HepG2 (cell line): ENCODE results near the gene CCDC122. TPM values are rescaled to one million over a fixed set of nuclear protein-coding genes. Genes with fewer than 3 reads are reported as not detected.

Source experiments
- ATAC-seq: fragments of 200-7000 bp; cut with Tn5 transposase; 3 replicates; pipeline ENCODE4 v1.9.1; 2020; ENCODE audit warnings: mild to moderate bottlenecking, moderate library complexity
- BruUV-seq: library from RNA; stranded (reverse); fragments of 400-500 nt; replicated peaks from 2 replicates; lab custom pipeline; 2021; lab: Mats Ljungman, UMichigan
- CTCF ChIA-PET: fragments of 300-600 bp; formaldehyde crosslinking; extraction: SDS; loops from one replicate; lab custom pipeline; 2021; ENCODE audit warnings: low total read pairs, inconsistent platforms, low intra/inter-chr PET ratio; lab: Yijun Ruan, JAX
- POLR2A ChIA-PET: fragments of 350-600 bp; sonication (Branson Sonifier 250); formaldehyde crosslinking; loops from one replicate; lab custom pipeline; 2020; ENCODE audit warnings: antibody characterized with exemption, inconsistent platforms; lab: Yijun Ruan, JAX
- DNase-seq: peaks from one replicate; pipeline ENCODE4 v3.0.0-alpha.2; 2015; ENCODE audit warnings: low spot score
- FAIRE-seq: peaks from 3 replicates; lab custom pipeline; 2011; peaks lifted over from hg19 to GRCh38; lab: Jason Lieb, UNC
- H2AFZ ChIP-seq: one replicate; pipeline ENCODE4 v1.6.1; 2011; ENCODE audit warnings: low read length, inconsistent platforms
- H3K27ac ChIP-seq: fragments of 300-600 bp; 3 replicates; pipeline ENCODE4 v1.8.0; 2011; ENCODE audit warnings: mixed run types, mild to moderate bottlenecking, mixed read lengths, low read length, inconsistent platforms; ENCODE audit not compliant: insufficient read depth; ENCODE audit errors: extremely low read length
- H3K27me3 ChIP-seq, 2 experiments: fragments of 200-600 bp in 1 of 2; 2 replicates in 1 of 2; 3 replicates in 1 of 2; pipeline versions ENCODE4 v1.6.0 to v1.8.0; 2011; ENCODE audit warnings: low read length in 2 of 2, mild to moderate bottlenecking in 2 of 2, moderate library complexity in 2 of 2, inconsistent platforms in 1 of 2; ENCODE audit not compliant: insufficient read depth in 2 of 2, control insufficient read depth in 1 of 2
- H3K36me3 ChIP-seq, 2 experiments: fragments of 200-600 bp in 1 of 2; replicated peaks in 1 of 2; 2 replicates in 1 of 2; 3 replicates in 1 of 2; pipeline versions ENCODE4 v1.5.1 to v1.8.0; 2011; ENCODE audit warnings: low read length in 2 of 2, inconsistent platforms in 1 of 2; ENCODE audit not compliant: insufficient read depth in 2 of 2, control insufficient read depth in 1 of 2
- H3K4me1 ChIP-seq: 2 replicates; pipeline ENCODE4 v1.5.1; 2012; ENCODE audit warnings: low read length, inconsistent platforms; ENCODE audit not compliant: insufficient read depth
- H3K4me2 ChIP-seq: 2 replicates; pipeline ENCODE4 v1.6.0; 2011; ENCODE audit warnings: low read depth, low read length, inconsistent platforms
- H3K4me3 ChIP-seq, 3 experiments: fragments of 200-600 bp in 1 of 3; sonication (generic), shearing (Covaris generic) in 1 of 3; replicated peaks in 1 of 3; 2 replicates each; pipeline ENCODE4 v1.5.1; 2011 to 2016; ENCODE audit warnings: low read length in 3 of 3, inconsistent platforms in 2 of 3, low read depth in 2 of 3, mild to moderate bottlenecking in 2 of 3, control low read depth in 1 of 3, mixed read lengths in 1 of 3; ENCODE audit not compliant: insufficient read depth in 1 of 3
- H3K79me2 ChIP-seq: one replicate; pipeline ENCODE4 v1.6.1; 2011; ENCODE audit warnings: low read length, inconsistent platforms; ENCODE audit not compliant: insufficient read depth
- H3K9ac ChIP-seq: 2 replicates; pipeline ENCODE4 v1.6.0; 2011; ENCODE audit warnings: mild to moderate bottlenecking, low read depth, low read length, inconsistent platforms; ENCODE audit not compliant: insufficient read depth
- H3K9me3 ChIP-seq: 2 replicates; pipeline ENCODE4 v1.5.1; 2012; ENCODE audit warnings: mild to moderate bottlenecking, low read length
- H4K20me1 ChIP-seq: 2 replicates; pipeline ENCODE4 v1.6.0; 2011; ENCODE audit warnings: inconsistent platforms, mild to moderate bottlenecking, low read length, moderate library complexity; ENCODE audit not compliant: insufficient read depth
- ARID4A ChIP-seq: sonication (generic); formaldehyde crosslinking; IDR thresholded peaks from 2 replicates; pipeline ENCODE4 v1.5.0; 2020; ENCODE audit warnings: mild to moderate bottlenecking, missing genetic modification reagents, borderline replicate concordance
- ATF3 ChIP-seq: sonication (generic); formaldehyde crosslinking; IDR thresholded peaks from 2 replicates; pipeline ENCODE4 v1.4.0; 2020; ENCODE audit warnings: missing genetic modification reagents
- BCL6 ChIP-seq: IDR thresholded peaks from 2 replicates; pipeline ENCODE4 v1.6.1; 2016; ENCODE audit warnings: missing genetic modification reagents, missing compliant biosample characterization
- BHLHE40 ChIP-seq: IDR thresholded peaks from 2 replicates; pipeline ENCODE4 v1.6.1; 2011; ENCODE audit warnings: low read length, improper control_type of control experiment
- EZH2 ChIP-seq: conservative IDR thresholded peaks from 2 replicates; pipeline ENCODE4 v1.6.1; 2012; ENCODE audit warnings: mild to moderate bottlenecking, low read depth, low read length, moderate library complexity
- HMGA1 ChIP-seq: sonication (generic); formaldehyde crosslinking; conservative IDR thresholded peaks from 2 replicates; pipeline ENCODE4 v1.4.0; 2020; ENCODE audit warnings: missing genetic modification reagents
- JARID2 ChIP-seq: sonication (generic); formaldehyde crosslinking; IDR thresholded peaks from 2 replicates; pipeline ENCODE4 v1.8.1; 2023; ENCODE audit warnings: missing genetic modification reagents, inconsistent platforms; ENCODE audit not compliant: insufficient replicate concordance
- MTF2 ChIP-seq: sonication (generic); formaldehyde crosslinking; IDR thresholded peaks from 2 replicates; pipeline ENCODE4 v1.5.0; 2020; ENCODE audit warnings: missing genetic modification reagents, borderline replicate concordance
- PHB2 ChIP-seq: fragments of 450-650 bp; IDR thresholded peaks from 2 replicates; pipeline ENCODE4 v1.6.1; 2018; ENCODE audit not compliant: partially characterized antibody
- PRPF4 ChIP-seq: fragments of 200-400 bp; formaldehyde crosslinking; IDR thresholded peaks from 2 replicates; pipeline ENCODE4 v1.6.1; 2016; ENCODE audit warnings: low read length, low read depth; ENCODE audit not compliant: poor library complexity, severe bottlenecking
- SP140L ChIP-seq: sonication (generic); formaldehyde crosslinking; IDR thresholded peaks from 2 replicates; pipeline ENCODE4 v1.4.0; 2020; ENCODE audit warnings: missing genetic modification reagents, borderline replicate concordance
- ZMYM3 ChIP-seq: sonication (generic); formaldehyde crosslinking; IDR thresholded peaks from 2 replicates; pipeline ENCODE4 v1.5.1; 2020; ENCODE audit warnings: mild to moderate bottlenecking, missing genetic modification reagents
- ZNF101 ChIP-seq: sonication (generic); formaldehyde crosslinking; IDR thresholded peaks from 2 replicates; pipeline ENCODE4 v1.4.0; 2020; ENCODE audit warnings: mild to moderate bottlenecking, low read depth, missing genetic modification reagents, borderline replicate concordance
- ZNF784 ChIP-seq: sonication (generic); formaldehyde crosslinking; IDR thresholded peaks from 2 replicates; pipeline ENCODE4 v1.5.1; 2020; ENCODE audit warnings: missing genetic modification reagents, mild to moderate bottlenecking, borderline replicate concordance
- WGBS: methylation state at CpG from one replicate; pipeline ENCODE4 v1.1.6; 2017; ENCODE audit warnings: low lambda C conversion rate; 5-methylcytosine and 5-hydroxymethylcytosine counted together
- in situ Hi-C: cut with HindIII; loops from 2 replicates; pipeline ENCODE4 v1.10.0; 2017; ENCODE audit warnings: low pct_unique_long_range_greater_than_20kb; ENCODE audit not compliant: extremely low pct_ligation_motif_present
- intact Hi-C: fragments of 100-400 bp; cut with micrococcal nuclease; formaldehyde crosslinking; loops from one replicate; pipeline ENCODE4 v1.10.0; 2022; ENCODE audit not compliant: unreplicated experiment
- polyA plus RNA-seq, 8 experiments: library from polyadenylated mRNA; depleted of rRNA in 3 of 8; stranded (reverse) in 7 of 8; unstranded in 1 of 8; fragments of >200 nt; fragmentation: Illumina TruSeq in 4 of 8; extraction: Trizol in 4 of 8; gene quantifications; 2 replicates each; pipeline versions ENCODE4 v1.2.1 to v1.2.3, GENCODE V29; 2011 to 2016; ENCODE audit warnings: low read depth in 4 of 8, missing spikeins in 1 of 8, mixed read lengths in 1 of 8; ENCODE audit not compliant: insufficient read depth in 1 of 8
- total RNA-seq, 5 experiments: library from RNA; depleted of rRNA; stranded (reverse); fragments of >200 nt; fragmentation: Illumina TruSeq; extraction: Trizol; gene quantifications; 2 replicates each; pipeline ENCODE4 v1.2.3, GENCODE V29; 2016; ENCODE audit warnings: low read depth in 1 of 5

Gene CCDC122
- total and polyA plus RNA-seq, 2 of the 13 experiments (the other 11 are each of a cell fraction or from before 2014, with no cell fraction given), result 0.32 to 3.5 TPM

GRCh38 chr13:43918636-43919035 lies 39.1 kb upstream of the CCDC122 start (continued):
- TF ChIP-seq BHLHE40, result no peak
- TF ChIP-seq MTF2, result no peak

GRCh38 chr13:43916828-43917227 lies 37.3 kb upstream of the CCDC122 start:
- Histone ChIP-seq H4K20me1 (no peaks in the 10 kb centered on the region), H3K9ac (no peak overlapping the region), H3K4me1 (no peaks in the 10 kb centered on the region), H3K9me3 (no peaks in the 10 kb centered on the region), H3K4me2 (no peak overlapping the region), H3K27me3 (no peaks in the 10 kb centered on the region), H3K27ac (no peak overlapping the region), H3K36me3 (no peaks in the 10 kb centered on the region), H3K4me3 (no peak overlapping the region), H2AFZ (no peak overlapping the region), H3K79me2 (no peaks in the 10 kb centered on the region)
- 0% methylated on average over 2 of the region's 2 CpGs for WGBS
- BruUV-seq, result no TSS peak
- DNase-seq (no peak), FAIRE-seq (no peak), ATAC-seq (no peak)
- in situ Hi-C loops, result loop anchor here (25.0 kb wide), 1 partner anchor 1045 kb away; no protein-coding TSS in a partner anchor
- ChIA-PET CTCF (no interaction called here), POLR2A (no interaction called here)
- intact Hi-C loops, result no loop called here
- TF ChIP-seq ZMYM3 (CRISPR knock-in tag), result no peak
- no peak for TF ChIP-seq PHB2
- no peak for TF ChIP-seq HMGA1 (CRISPR knock-in tag)
- no peak for TF ChIP-seq JARID2 (CRISPR knock-in tag)
- TF ChIP-seq ARID4A (CRISPR knock-in tag), result no peak
- no peak for TF ChIP-seq PRPF4
- no peak for TF ChIP-seq BCL6 (CRISPR knock-in tag)
- no peak for TF ChIP-seq EZH2
- no peak for TF ChIP-seq ZNF784 (CRISPR knock-in tag)
- TF ChIP-seq SP140L (CRISPR knock-in tag), result no peak
- TF ChIP-seq ATF3 (CRISPR knock-in tag), result no peak
- TF ChIP-seq ZNF101 (CRISPR knock-in tag), result no peak
